HepG2 (cell line): Measurements from ENCODE around the gene RYR2. TPM values are rescaled to one million over a fixed set of nuclear protein-coding genes. Genes with fewer than 3 reads are reported as not detected.

Experiments
- ATAC-seq: fragments of 200-7000 bp; cut with Tn5 transposase; 3 replicates; pipeline ENCODE4 v1.9.1; 2020; ENCODE audit warnings: mild to moderate bottlenecking, moderate library complexity
- BruUV-seq: library from RNA; stranded (reverse); fragments of 400-500 nt; replicated peaks from 2 replicates; lab custom pipeline; 2021; lab: Mats Ljungman, UMichigan
- CTCF ChIA-PET: fragments of 300-600 bp; formaldehyde crosslinking; extraction: SDS; loops from one replicate; lab custom pipeline; 2021; ENCODE audit warnings: low total read pairs, inconsistent platforms, low intra/inter-chr PET ratio; lab: Yijun Ruan, JAX
- POLR2A ChIA-PET: fragments of 350-600 bp; sonication (Branson Sonifier 250); formaldehyde crosslinking; loops from one replicate; lab custom pipeline; 2020; ENCODE audit warnings: antibody characterized with exemption, inconsistent platforms; lab: Yijun Ruan, JAX
- DNase-seq: peaks from one replicate; pipeline ENCODE4 v3.0.0-alpha.2; 2015; ENCODE audit warnings: low spot score
- FAIRE-seq: peaks from 3 replicates; lab custom pipeline; 2011; peaks lifted over from hg19 to GRCh38; lab: Jason Lieb, UNC
- H2AFZ ChIP-seq: one replicate; pipeline ENCODE4 v1.6.1; 2011; ENCODE audit warnings: low read length, inconsistent platforms
- H3K27ac ChIP-seq: fragments of 300-600 bp; 3 replicates; pipeline ENCODE4 v1.8.0; 2011; ENCODE audit warnings: mixed run types, mild to moderate bottlenecking, mixed read lengths, low read length, inconsistent platforms; ENCODE audit not compliant: insufficient read depth; ENCODE audit errors: extremely low read length
- H3K27me3 ChIP-seq, 2 experiments: fragments of 200-600 bp in 1 of 2; 2 replicates in 1 of 2; 3 replicates in 1 of 2; pipeline versions ENCODE4 v1.6.0 to v1.8.0; 2011; ENCODE audit warnings: low read length in 2 of 2, mild to moderate bottlenecking in 2 of 2, moderate library complexity in 2 of 2, inconsistent platforms in 1 of 2; ENCODE audit not compliant: insufficient read depth in 2 of 2, control insufficient read depth in 1 of 2
- H3K36me3 ChIP-seq, 2 experiments: fragments of 200-600 bp in 1 of 2; replicated peaks in 1 of 2; 2 replicates in 1 of 2; 3 replicates in 1 of 2; pipeline versions ENCODE4 v1.5.1 to v1.8.0; 2011; ENCODE audit warnings: low read length in 2 of 2, inconsistent platforms in 1 of 2; ENCODE audit not compliant: insufficient read depth in 2 of 2, control insufficient read depth in 1 of 2
- H3K4me1 ChIP-seq: 2 replicates; pipeline ENCODE4 v1.5.1; 2012; ENCODE audit warnings: low read length, inconsistent platforms; ENCODE audit not compliant: insufficient read depth
- H3K4me2 ChIP-seq: 2 replicates; pipeline ENCODE4 v1.6.0; 2011; ENCODE audit warnings: low read depth, low read length, inconsistent platforms
- H3K4me3 ChIP-seq, 3 experiments: fragments of 200-600 bp in 1 of 3; sonication (generic), shearing (Covaris generic) in 1 of 3; replicated peaks in 1 of 3; 2 replicates each; pipeline ENCODE4 v1.5.1; 2011 to 2016; ENCODE audit warnings: low read length in 3 of 3, inconsistent platforms in 2 of 3, low read depth in 2 of 3, mild to moderate bottlenecking in 2 of 3, control low read depth in 1 of 3, mixed read lengths in 1 of 3; ENCODE audit not compliant: insufficient read depth in 1 of 3
- H3K79me2 ChIP-seq: one replicate; pipeline ENCODE4 v1.6.1; 2011; ENCODE audit warnings: low read length, inconsistent platforms; ENCODE audit not compliant: insufficient read depth
- H3K9ac ChIP-seq: 2 replicates; pipeline ENCODE4 v1.6.0; 2011; ENCODE audit warnings: mild to moderate bottlenecking, low read depth, low read length, inconsistent platforms; ENCODE audit not compliant: insufficient read depth
- H3K9me3 ChIP-seq: 2 replicates; pipeline ENCODE4 v1.5.1; 2012; ENCODE audit warnings: mild to moderate bottlenecking, low read length
- H4K20me1 ChIP-seq: 2 replicates; pipeline ENCODE4 v1.6.0; 2011; ENCODE audit warnings: inconsistent platforms, mild to moderate bottlenecking, low read length, moderate library complexity; ENCODE audit not compliant: insufficient read depth
- CREB1 ChIP-seq, 2 experiments: fragments of 450-650 bp in 1 of 2; IDR thresholded peaks; 2 replicates each; pipeline ENCODE4 v1.6.1; 2016 to 2017; ENCODE audit warnings: control low read depth in 1 of 2, mild to moderate bottlenecking in 1 of 2, missing compliant biosample characterization in 1 of 2, missing genetic modification characterization in 1 of 2
- HNRNPK ChIP-seq: fragments of 200-400 bp; formaldehyde crosslinking; IDR thresholded peaks from 2 replicates; pipeline ENCODE4 v1.6.1; 2018; ENCODE audit warnings: low read length, low read depth, moderate library complexity, mild to moderate bottlenecking; ENCODE audit not compliant: poor library complexity, severe bottlenecking
- PCBP1 ChIP-seq: fragments of 200-400 bp; formaldehyde crosslinking; IDR thresholded peaks from 2 replicates; pipeline ENCODE4 v1.6.1; 2017; ENCODE audit warnings: mild to moderate bottlenecking, low read depth, low read length, borderline replicate concordance
- SYNCRIP ChIP-seq: fragments of 200-400 bp; formaldehyde crosslinking; IDR thresholded peaks from 2 replicates; pipeline ENCODE4 v1.6.1; 2018; ENCODE audit warnings: mild to moderate bottlenecking, low read depth, low read length; ENCODE audit not compliant: insufficient read depth
- ZBTB7B ChIP-seq: sonication (generic); formaldehyde crosslinking; IDR thresholded peaks from 2 replicates; pipeline ENCODE4 v1.4.0; 2020; ENCODE audit warnings: missing genetic modification reagents
- ZNF616 ChIP-seq: sonication (generic); formaldehyde crosslinking; IDR thresholded peaks from 2 replicates; pipeline ENCODE4 v1.5.0; 2020; ENCODE audit warnings: low read depth, mild to moderate bottlenecking, missing genetic modification reagents
- WGBS: methylation state at CpG from one replicate; pipeline ENCODE4 v1.1.6; 2017; ENCODE audit warnings: low lambda C conversion rate; 5-methylcytosine and 5-hydroxymethylcytosine counted together
- in situ Hi-C: cut with HindIII; loops from 2 replicates; pipeline ENCODE4 v1.10.0; 2017; ENCODE audit warnings: low pct_unique_long_range_greater_than_20kb; ENCODE audit not compliant: extremely low pct_ligation_motif_present
- intact Hi-C: fragments of 100-400 bp; cut with micrococcal nuclease; formaldehyde crosslinking; loops from one replicate; pipeline ENCODE4 v1.10.0; 2022; ENCODE audit not compliant: unreplicated experiment
- polyA plus RNA-seq, 8 experiments: library from polyadenylated mRNA; depleted of rRNA in 3 of 8; stranded (reverse) in 7 of 8; unstranded in 1 of 8; fragments of >200 nt; fragmentation: Illumina TruSeq in 4 of 8; extraction: Trizol in 4 of 8; gene quantifications; 2 replicates each; pipeline versions ENCODE4 v1.2.1 to v1.2.3, GENCODE V29; 2011 to 2016; ENCODE audit warnings: low read depth in 4 of 8, missing spikeins in 1 of 8, mixed read lengths in 1 of 8; ENCODE audit not compliant: insufficient read depth in 1 of 8
- total RNA-seq, 5 experiments: library from RNA; depleted of rRNA; stranded (reverse); fragments of >200 nt; fragmentation: Illumina TruSeq; extraction: Trizol; gene quantifications; 2 replicates each; pipeline ENCODE4 v1.2.3, GENCODE V29; 2016; ENCODE audit warnings: low read depth in 1 of 5

RYR2 gene
- total and polyA plus RNA-seq, 2 of the 13 experiments (the other 11 are each of a cell fraction or from before 2014, with no cell fraction given) = not detected

GRCh38 chr1:237405912-237406311, 363.9 kb downstream of the RYR2 start:
- BruUV-seq = no TSS peak
- no peaks in the 10 kb centered on the region for H3K9me3 ChIP-seq
- no peak overlapping the region for H2AFZ ChIP-seq
- FAIRE-seq = no peak
- no peak for ATAC-seq
- no peaks in the 10 kb centered on the region for H3K4me1 ChIP-seq
- H3K4me2 ChIP-seq = no peak overlapping the region
- H3K9ac ChIP-seq = no peak overlapping the region
- H3K4me3 ChIP-seq = no peak overlapping the region
- intact Hi-C loops (no loop called here), in situ Hi-C loops (no loop called here)
- POLR2A ChIA-PET = no interaction called here
- no peak for DNase-seq
- no peaks in the 10 kb centered on the region for H3K36me3 ChIP-seq
- 6% methylated on average over 3 of the region's 3 CpGs for WGBS
- no peak overlapping the region for H3K27ac ChIP-seq
- TF ChIP-seq PCBP1 (0 out of 2 replicates have a peak, but pooled peaks have one; percentile 48), HNRNPK (peak; percentile 85), SYNCRIP (no peak), ZNF616 (CRISPR knock-in tag) (no peak)
- CTCF ChIA-PET = no interaction called here
- H3K27me3 ChIP-seq = no peaks in the 10 kb centered on the region
- H4K20me1 ChIP-seq = no peaks in the 10 kb centered on the region
- no peaks in the 10 kb centered on the region for H3K79me2 ChIP-seq

DNA sequence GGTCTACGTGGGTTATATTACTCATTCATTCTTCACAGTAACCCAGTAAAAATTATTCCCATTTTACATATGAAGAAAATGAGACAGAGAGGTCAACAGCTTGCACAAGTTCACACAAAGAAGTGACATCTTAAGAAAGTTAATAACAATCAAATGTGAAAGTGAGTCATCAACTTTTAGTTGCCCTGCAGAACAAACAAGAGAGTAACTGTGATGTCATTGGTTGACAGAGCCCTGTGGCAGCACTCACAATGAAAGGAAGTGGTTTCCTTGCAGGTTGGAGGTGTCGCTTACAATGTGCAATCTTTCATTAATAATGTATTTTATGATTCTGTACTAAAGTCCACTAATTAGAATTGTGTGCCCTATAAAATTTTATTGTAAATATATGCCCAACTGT, 369.6 kb downstream of the RYR2 start:
- Histone ChIP-seq H3K27me3 (no peaks in the 10 kb centered on the region), H4K20me1 (no peaks in the 10 kb centered on the region), H3K27ac (no peak overlapping the region), H3K9me3 (peaks cover under 1% of the 10 kb centered on the region; the same call in 1 of the 2 replicates), H2AFZ (no peak overlapping the region), H3K79me2 (no peaks in the 10 kb centered on the region), H3K36me3 (no peaks in the 10 kb centered on the region), H3K9ac (no peak overlapping the region), H3K4me1 (no peaks in the 10 kb centered on the region), H3K4me2 (no peak overlapping the region), H3K4me3 (no peak overlapping the region)
- in situ Hi-C loops = no loop called here
- TF ChIP-seq CREB1 (IDR thresholded peaks at IDR 0.05) (peak; percentile 64), CREB1 (CRISPR knock-in tag; IDR thresholded peaks at IDR 0.05) (no peak), ZBTB7B (CRISPR knock-in tag) (no peak)
- FAIRE-seq = no peak
- ATAC-seq = no peak
- DNase-seq = no peak
- intact Hi-C loops = no loop called here
- ChIA-PET POLR2A (no interaction called here), CTCF (no interaction called here)
- 3% methylated on average over 2 of the region's 2 CpGs for WGBS
- no TSS peak for BruUV-seq
